Tibial artery (tissue), 4 donors: ENCODE measurements around the gene SLC7A9.

Experiments used
- DNase-seq, 2 donors: peaks; one replicate each; pipeline ENCODE4 v3.0.0-alpha.2; 2019
- H3K27ac ChIP-seq, 2 donors: fragments of 200-600 bp; sonication (generic) in 1 of 2; 1 replicate in 1 of 2; 2 replicates in 1 of 2; pipeline ENCODE4 v1.5.1; 2018 to 2019; ENCODE audit warnings: mild to moderate bottlenecking in 1 of 2
- H3K27me3 ChIP-seq, 2 donors: fragments of 200-600 bp; sonication (generic) in 1 of 2; one replicate each; pipeline versions ENCODE4 v1.5.1 to v1.6.0; 2016 to 2019
- H3K36me3 ChIP-seq, 3 donors: fragments of 200-600 bp; sonication (generic) in 2 of 3; one replicate each; pipeline ENCODE4 v1.5.1; 2016 to 2019; ENCODE audit warnings: mild to moderate bottlenecking in 2 of 3
- H3K4me1 ChIP-seq, 4 donors: fragments of 200-600 bp; sonication (generic) in 2 of 4; 1 replicate in 3 of 4; 2 replicates in 1 of 4; pipeline ENCODE4 v1.5.1; 2016 to 2019
- H3K4me3 ChIP-seq, 2 donors: fragments of 200-600 bp; sonication (generic) in 1 of 2; 1 replicate in 1 of 2; 2 replicates in 1 of 2; pipeline ENCODE4 v1.5.1; 2018 to 2019; ENCODE audit warnings: mild to moderate bottlenecking in 2 of 2
- H3K9me3 ChIP-seq, 3 donors: fragments of 200-600 bp; sonication (generic) in 1 of 3; one replicate each; pipeline ENCODE4 v1.5.1; 2016 to 2019
- CTCF ChIP-seq, 2 experiments: fragments of 200-600 bp in 1 of 2; fragments of 450-650 bp in 1 of 2; IDR thresholded peaks; one replicate each; pipeline ENCODE4 v1.5.1; 2017 to 2019; ENCODE audit warnings: antibody characterized with exemption in 2 of 2, mild to moderate bottlenecking in 1 of 2, moderate library complexity in 1 of 2
- intact Hi-C: fragments of 100-400 bp; cut with DNase I; formaldehyde crosslinking; loops from one replicate; pipeline ENCODE4 v1.15.0; 2023; ENCODE audit warnings: low total_unique reads

SLC7A9 gene

GRCh38 chr19:32814624-32815023, 54.9 kb downstream of the SLC7A9 start:
- TF ChIP-seq CTCF (IDR thresholded peaks at IDR 0.05), result no peak
- no peaks in the 10 kb centered on the region for H3K9me3 ChIP-seq
- intact Hi-C loops, result no loop called here
- no peak for DNase-seq
- no peaks in the 10 kb centered on the region for H3K36me3 ChIP-seq
- no peaks in the 10 kb centered on the region for H3K4me1 ChIP-seq
- H3K4me3 ChIP-seq, result no peak overlapping the region
- H3K27ac ChIP-seq, result no peak overlapping the region
- peaks cover 0 to 6% of the 10 kb centered on the region in 2 donors for H3K27me3 ChIP-seq

- no peak for TF ChIP-seq CTCF (IDR thresholded peaks at IDR 0.05)
- H3K36me3 ChIP-seq, result no peaks in the 10 kb centered on the region
- peaks cover 0 to 6% of the 10 kb centered on the region in 2 donors for H3K27me3 ChIP-seq
- intact Hi-C loops, result no loop called here
- H3K4me1 ChIP-seq, result no peaks in the 10 kb centered on the region
- no peaks in the 10 kb centered on the region for H3K9me3 ChIP-seq
- H3K27ac ChIP-seq, result no peak overlapping the region
- no peak for DNase-seq
- H3K4me3 ChIP-seq, result no peak overlapping the region
These were observed 55.6 kb downstream of the SLC7A9 start for GRCh38 chr19:32813862-32814425.

- intact Hi-C loops, result no loop called here
- H3K27me3 ChIP-seq, result no peaks in the 10 kb centered on the region
These were observed 57.0 kb downstream of the SLC7A9 start for GRCh38 chr19:32812571-32812970.

GRCh38 chr19:32812036-32812435, 57.5 kb downstream of the SLC7A9 start:
- intact Hi-C loops, result no loop called here
- Histone ChIP-seq H3K36me3 (no peaks in the 10 kb centered on the region), H3K27me3 (no peaks in the 10 kb centered on the region), H3K4me1 (no peaks in the 10 kb centered on the region), H3K4me3 (no peak overlapping the region), H3K27ac (no peak overlapping the region), H3K9me3 (no peaks in the 10 kb centered on the region)
- TF ChIP-seq CTCF (IDR thresholded peaks at IDR 0.05), result no peak
- DNase-seq, result no peak

More at GRCh38 chr19:32812571-32812970, 57.0 kb downstream of the SLC7A9 start:
- Histone ChIP-seq H3K27ac (no peak overlapping the region), H3K4me3 (no peak overlapping the region), H3K36me3 (no peaks in the 10 kb centered on the region), H3K9me3 (no peaks in the 10 kb centered on the region), H3K4me1 (no peaks in the 10 kb centered on the region)
- DNase-seq, result no peak
- TF ChIP-seq CTCF (IDR thresholded peaks at IDR 0.05), result no peak

- DNase-seq, result no peak
- Histone ChIP-seq H3K27ac (no peak overlapping the region), H3K27me3 (no peaks in the 10 kb centered on the region), H3K36me3 (no peaks in the 10 kb centered on the region), H3K4me3 (no peak overlapping the region), H3K4me1 (no peaks in the 10 kb centered on the region), H3K9me3 (no peaks in the 10 kb centered on the region)
- intact Hi-C loops, result no loop called here
- TF ChIP-seq CTCF (IDR thresholded peaks at IDR 0.05), result no peak
These were observed 58.4 kb downstream of the SLC7A9 start for GRCh38 chr19:32811151-32811550.

- no peak for DNase-seq
- no peaks in the 10 kb centered on the region for H3K27me3 ChIP-seq
- intact Hi-C loops, result no loop called here
- TF ChIP-seq CTCF (IDR thresholded peaks at IDR 0.05), result no peak
- H3K4me3 ChIP-seq, result no peak overlapping the region
- H3K4me1 ChIP-seq, result no peaks in the 10 kb centered on the region
- no peaks in the 10 kb centered on the region for H3K9me3 ChIP-seq
- H3K36me3 ChIP-seq, result no peaks in the 10 kb centered on the region
- H3K27ac ChIP-seq, result no peak overlapping the region
These were observed 59.1 kb downstream of the SLC7A9 start for GRCh38 chr19:32810452-32810851.
